Type B pancreatic cell (in vitro differentiated cells): ENCODE results near the gene CYFIP2. TPM values are rescaled to one million over a fixed set of nuclear protein-coding genes. Genes with fewer than 3 reads are reported as not detected.
A peak's percentile ranks its signal among the peaks of the same experiment; 100 is the strongest.

Source experiments
- DNase-seq: peaks from one replicate; pipeline ENCODE4 v3.0.0; 2021; ENCODE audit warnings: mixed read lengths; ENCODE audit not compliant: unreplicated experiment; ENCODE audit errors: extremely low spot score
- H3K27ac Mint-ChIP-seq: 2 replicates; pipeline ENCODE4 v1.8.0; 2021; ENCODE audit warnings: mild to moderate bottlenecking, mixed read lengths
- H3K27me3 Mint-ChIP-seq: 2 replicates; pipeline ENCODE4 v1.8.0; 2021; ENCODE audit warnings: mixed read lengths
- H3K36me3 Mint-ChIP-seq: 2 replicates; pipeline ENCODE4 v1.8.0; 2021; ENCODE audit warnings: mixed read lengths
- H3K4me1 Mint-ChIP-seq: one replicate; pipeline ENCODE4 v1.8.0; 2021; ENCODE audit warnings: mixed read lengths; ENCODE audit not compliant: unreplicated experiment
- H3K4me3 Mint-ChIP-seq: 2 replicates; pipeline ENCODE4 v1.8.0; 2021; ENCODE audit warnings: mild to moderate bottlenecking, mixed read lengths
- H3K9me3 Mint-ChIP-seq: 2 replicates; pipeline ENCODE4 v1.8.0; 2021; ENCODE audit warnings: mixed read lengths
- total RNA-seq: library from RNA; stranded (reverse); gene quantifications from 2 replicates; pipeline ENCODE4 v1.2.1, GENCODE V29; 2021; ENCODE audit warnings: low replicate concordance
- TF ChIP-seq, protein P1 (sequence below): fragments of 200-600 bp; sonication (generic); conservative IDR thresholded peaks from 2 replicates; pipeline ENCODE4 v1.5.0; 2021; ENCODE audit warnings: antibody characterized with exemption, mild to moderate bottlenecking

CYFIP2 gene
- total RNA-seq, 1 donor from 2014 or later: 61.4 TPM

GRCh38 chr5:157342822-157343402 lies 77.0 kb downstream of the CYFIP2 start:
- Mint-ChIP-seq H3K36me3 (peaks cover 21% of the 10 kb centered on the region), H3K27ac (no peak overlapping the region), H3K4me1 (peaks cover 6% of the 10 kb centered on the region), H3K9me3 (no peaks in the 10 kb centered on the region), H3K27me3 (no peaks in the 10 kb centered on the region), H3K4me3 (no peak overlapping the region)
- TF ChIP-seq, protein P1, sequence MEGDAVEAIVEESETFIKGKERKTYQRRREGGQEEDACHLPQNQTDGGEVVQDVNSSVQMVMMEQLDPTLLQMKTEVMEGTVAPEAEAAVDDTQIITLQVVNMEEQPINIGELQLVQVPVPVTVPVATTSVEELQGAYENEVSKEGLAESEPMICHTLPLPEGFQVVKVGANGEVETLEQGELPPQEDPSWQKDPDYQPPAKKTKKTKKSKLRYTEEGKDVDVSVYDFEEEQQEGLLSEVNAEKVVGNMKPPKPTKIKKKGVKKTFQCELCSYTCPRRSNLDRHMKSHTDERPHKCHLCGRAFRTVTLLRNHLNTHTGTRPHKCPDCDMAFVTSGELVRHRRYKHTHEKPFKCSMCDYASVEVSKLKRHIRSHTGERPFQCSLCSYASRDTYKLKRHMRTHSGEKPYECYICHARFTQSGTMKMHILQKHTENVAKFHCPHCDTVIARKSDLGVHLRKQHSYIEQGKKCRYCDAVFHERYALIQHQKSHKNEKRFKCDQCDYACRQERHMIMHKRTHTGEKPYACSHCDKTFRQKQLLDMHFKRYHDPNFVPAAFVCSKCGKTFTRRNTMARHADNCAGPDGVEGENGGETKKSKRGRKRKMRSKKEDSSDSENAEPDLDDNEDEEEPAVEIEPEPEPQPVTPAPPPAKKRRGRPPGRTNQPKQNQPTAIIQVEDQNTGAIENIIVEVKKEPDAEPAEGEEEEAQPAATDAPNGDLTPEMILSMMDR: peak; percentile 66
- DNase-seq: no peak

- DNase-seq: no peak
- Mint-ChIP-seq H3K27me3 (no peaks in the 10 kb centered on the region), H3K27ac (no peak overlapping the region), H3K4me1 (peaks cover 6% of the 10 kb centered on the region), H3K36me3 (peaks cover 21% of the 10 kb centered on the region), H3K4me3 (no peak overlapping the region), H3K9me3 (no peaks in the 10 kb centered on the region)
- TF ChIP-seq, protein P1: no peak
Measured at GRCh38 chr5:157343842-157344790, 78.2 kb downstream of the CYFIP2 start.

DNA sequence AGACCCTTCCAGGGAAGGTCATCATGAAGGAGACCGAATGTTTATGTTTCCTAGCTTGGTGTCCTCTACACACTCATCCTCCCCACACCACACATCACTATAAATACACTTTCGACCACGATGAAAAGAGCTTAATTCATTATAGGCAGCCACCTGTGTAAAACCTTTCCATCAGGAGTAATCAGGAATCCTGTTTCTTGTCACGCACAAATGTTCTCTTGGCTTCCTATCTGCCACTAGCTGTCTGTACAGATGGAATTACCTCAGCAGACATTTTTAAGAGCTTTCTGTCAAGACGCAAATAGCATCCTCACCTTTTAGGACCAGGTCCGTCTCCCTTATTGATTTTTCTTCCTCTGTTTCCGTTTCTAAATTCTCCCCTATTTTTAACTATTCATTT lies 79.1 kb downstream of the CYFIP2 start:
- no peak for DNase-seq
- H3K4me1 Mint-ChIP-seq: peaks cover 6% of the 10 kb centered on the region
- TF ChIP-seq, protein P1: no peak
- no peak overlapping the region for H3K27ac Mint-ChIP-seq
- no peaks in the 10 kb centered on the region for H3K27me3 Mint-ChIP-seq
- H3K36me3 Mint-ChIP-seq: peaks cover 19% of the 10 kb centered on the region
- no peaks in the 10 kb centered on the region for H3K9me3 Mint-ChIP-seq
- no peak overlapping the region for H3K4me3 Mint-ChIP-seq

- H3K4me3 Mint-ChIP-seq: no peak overlapping the region
- no peak for DNase-seq
- TF ChIP-seq, protein P1: no peak
- H3K27ac Mint-ChIP-seq: no peak overlapping the region
- H3K36me3 Mint-ChIP-seq: peaks cover 15% of the 10 kb centered on the region
- peaks cover 6% of the 10 kb centered on the region for H3K4me1 Mint-ChIP-seq
- no peaks in the 10 kb centered on the region for H3K27me3 Mint-ChIP-seq
- no peaks in the 10 kb centered on the region for H3K9me3 Mint-ChIP-seq
Measured at GRCh38 chr5:157345485-157345884, 79.6 kb downstream of the CYFIP2 start.

DNA sequence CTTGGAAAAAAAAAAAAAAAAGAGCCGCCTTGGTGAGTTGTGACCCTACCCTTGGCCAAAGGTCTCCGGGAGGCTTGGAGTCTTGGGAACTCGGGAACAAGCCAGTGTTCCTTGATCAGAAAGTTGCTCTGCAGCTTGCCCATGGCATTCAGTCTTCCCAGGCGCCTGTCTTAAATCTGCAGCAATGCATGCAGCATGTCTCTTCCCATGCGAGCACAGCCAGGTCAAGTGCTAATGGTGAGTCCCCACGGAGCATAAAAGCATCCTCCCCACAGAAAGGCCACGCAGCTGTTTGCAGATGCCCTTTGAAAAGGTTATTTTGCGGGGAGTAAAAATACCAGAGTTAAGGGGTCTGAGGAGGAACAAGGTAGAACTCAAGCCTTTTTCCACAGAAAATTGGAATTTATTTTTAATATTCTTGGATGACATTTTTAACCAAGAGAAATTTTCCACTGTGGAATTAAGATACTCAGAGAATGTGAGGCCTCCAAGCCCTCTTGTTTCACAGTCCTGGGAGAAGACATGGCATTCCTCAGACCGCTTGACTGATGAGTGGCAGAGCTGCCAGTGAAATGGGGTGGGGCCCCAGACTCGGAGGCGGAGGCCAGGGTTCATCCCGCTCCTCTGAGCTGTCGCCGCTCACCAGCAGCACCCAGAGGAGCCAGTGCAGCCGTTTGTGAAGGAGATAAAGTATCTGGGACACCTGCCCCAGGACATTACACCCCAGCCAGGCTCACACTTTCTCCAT lies 81.6 kb downstream of the CYFIP2 start:
- no peaks in the 10 kb centered on the region for H3K9me3 Mint-ChIP-seq
- peaks cover 16% of the 10 kb centered on the region for H3K36me3 Mint-ChIP-seq
- TF ChIP-seq, protein P1: no peak
- H3K4me3 Mint-ChIP-seq: no peak overlapping the region
- peaks cover 6% of the 10 kb centered on the region for H3K4me1 Mint-ChIP-seq
- H3K27ac Mint-ChIP-seq: no peak overlapping the region
- no peak for DNase-seq
- no peaks in the 10 kb centered on the region for H3K27me3 Mint-ChIP-seq
